H1 (cell line): ENCODE data around the gene MAST2. TPM values are rescaled to one million over a fixed set of nuclear protein-coding genes. Genes with fewer than 3 reads are reported as not detected.

Experiments used
- ASH2L ChIP-seq: fragments of 200-600, 300-600 bp; sonication (generic); IDR thresholded peaks from one replicate; pipeline ENCODE4 v1.7.1; 2017; ENCODE audit warnings: low read length
- KDM4A ChIP-seq: IDR thresholded peaks from one replicate; pipeline ENCODE4 v1.7.1; 2012; ENCODE audit warnings: low read depth, mild to moderate bottlenecking, moderate library complexity, low read length, inconsistent platforms; ENCODE audit not compliant: severe bottlenecking
- SIRT6 ChIP-seq: IDR thresholded peaks from one replicate; pipeline ENCODE4 v1.7.1; 2012; ENCODE audit warnings: low read length, inconsistent platforms
- TAF1 ChIP-seq: IDR thresholded peaks from 2 replicates; pipeline ENCODE4 v1.6.1; 2011; ENCODE audit warnings: mild to moderate bottlenecking, low read depth, low read length
- polyA plus RNA-seq, 7 experiments: library from polyadenylated mRNA; depleted of rRNA in 3 of 7; stranded (reverse) in 5 of 7; unstranded in 2 of 7; fragments of >200 nt in 5 of 7; fragments of 200-250 nt in 2 of 7; gene quantifications; 1 replicate in 5 of 7; 2 replicates in 1 of 7; 4 replicates in 1 of 7; pipeline versions ENCODE4 v1.2.1 to v1.2.3, GENCODE V29; 2011 to 2013; ENCODE audit warnings: missing spikeins in 2 of 7, mixed read lengths in 2 of 7
- total RNA-seq: library from RNA; stranded (reverse); fragmentation: NEBNext Ultra II Directional; extraction: Animal tissue kit (Norgen Biotek cat#: 25700); gene quantifications from 2 replicates; pipeline ENCODE4 v1.2.1, GENCODE V29; 2021
- TF ChIP-seq, protein P1 (sequence below), 3 experiments: IDR thresholded peaks; 1 replicate in 2 of 3; 2 replicates in 1 of 3; pipeline versions ENCODE4 v1.5.1 to v1.6.1; 2011; ENCODE audit warnings: low read length in 3 of 3, mild to moderate bottlenecking in 3 of 3, inconsistent platforms in 2 of 3, low read depth in 1 of 3, moderate library complexity in 1 of 3; ENCODE audit not compliant: insufficient read depth in 1 of 3; ENCODE audit errors: control extremely low read depth in 1 of 3
- TF ChIP-seq, protein P2 (sequence below): IDR thresholded peaks from 2 replicates; pipeline ENCODE4 v1.6.1; 2012; ENCODE audit warnings: inconsistent platforms

MAST2 gene
- total and polyA plus RNA-seq, 2 of the 8 experiments (the other 6 are each of a cell fraction or from before 2014, with no cell fraction given), result 20.5 to 35.4 TPM

DNA sequence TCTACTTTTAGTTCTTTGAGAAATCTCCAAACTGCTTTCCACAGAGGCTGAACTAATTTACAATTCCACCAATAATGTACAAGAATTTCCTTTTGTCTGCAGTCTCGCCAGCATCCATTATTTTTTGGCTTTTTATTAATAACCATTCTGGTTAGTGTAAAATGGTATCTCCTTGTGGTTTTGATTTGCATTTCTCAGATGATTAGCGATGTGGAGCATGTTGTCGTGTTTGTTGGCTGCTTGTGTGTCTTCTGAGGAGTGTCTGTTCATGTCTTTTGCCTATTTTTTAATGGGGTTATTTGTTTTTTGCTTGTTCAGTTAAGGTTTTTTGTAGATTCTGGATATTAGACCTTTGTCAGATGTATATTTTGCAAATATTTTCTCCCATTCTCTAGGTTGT lies 131.5 kb downstream of the MAST2 start (continued):
- TF ChIP-seq, protein P1, sequence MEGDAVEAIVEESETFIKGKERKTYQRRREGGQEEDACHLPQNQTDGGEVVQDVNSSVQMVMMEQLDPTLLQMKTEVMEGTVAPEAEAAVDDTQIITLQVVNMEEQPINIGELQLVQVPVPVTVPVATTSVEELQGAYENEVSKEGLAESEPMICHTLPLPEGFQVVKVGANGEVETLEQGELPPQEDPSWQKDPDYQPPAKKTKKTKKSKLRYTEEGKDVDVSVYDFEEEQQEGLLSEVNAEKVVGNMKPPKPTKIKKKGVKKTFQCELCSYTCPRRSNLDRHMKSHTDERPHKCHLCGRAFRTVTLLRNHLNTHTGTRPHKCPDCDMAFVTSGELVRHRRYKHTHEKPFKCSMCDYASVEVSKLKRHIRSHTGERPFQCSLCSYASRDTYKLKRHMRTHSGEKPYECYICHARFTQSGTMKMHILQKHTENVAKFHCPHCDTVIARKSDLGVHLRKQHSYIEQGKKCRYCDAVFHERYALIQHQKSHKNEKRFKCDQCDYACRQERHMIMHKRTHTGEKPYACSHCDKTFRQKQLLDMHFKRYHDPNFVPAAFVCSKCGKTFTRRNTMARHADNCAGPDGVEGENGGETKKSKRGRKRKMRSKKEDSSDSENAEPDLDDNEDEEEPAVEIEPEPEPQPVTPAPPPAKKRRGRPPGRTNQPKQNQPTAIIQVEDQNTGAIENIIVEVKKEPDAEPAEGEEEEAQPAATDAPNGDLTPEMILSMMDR (IDR thresholded peaks at IDR 0.05; ENCODE audit: control extremely low read depth in 1 of 3, insufficient read depth in 1 of 3, low read depth in 1 of 3, low read length in 3 of 3), result no peak
- no peak for TF ChIP-seq ASH2L
- TF ChIP-seq, protein P2, sequence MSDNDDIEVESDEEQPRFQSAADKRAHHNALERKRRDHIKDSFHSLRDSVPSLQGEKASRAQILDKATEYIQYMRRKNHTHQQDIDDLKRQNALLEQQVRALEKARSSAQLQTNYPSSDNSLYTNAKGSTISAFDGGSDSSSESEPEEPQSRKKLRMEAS, result no peak
- TF ChIP-seq TAF1, result no peak
- no peak for TF ChIP-seq KDM4A
- no peak for TF ChIP-seq SIRT6
